Hepatocyte (in vitro differentiated cells): ENCODE measurements around the gene FPGS.

Source experiments
- EZH2 ChIP-seq: fragments of 200-600 bp; sonication (generic); IDR thresholded peaks from 2 replicates; pipeline ENCODE4 v1.6.1; 2016; ENCODE audit warnings: antibody characterized with exemption, mild to moderate bottlenecking, borderline replicate concordance
- TF ChIP-seq, protein P1 (sequence below): fragments of 200-600 bp; sonication (generic); IDR thresholded peaks from 2 replicates; pipeline ENCODE4 v1.5.1; 2016; ENCODE audit warnings: antibody characterized with exemption, mild to moderate bottlenecking; ENCODE audit not compliant: poor library complexity

DNA sequence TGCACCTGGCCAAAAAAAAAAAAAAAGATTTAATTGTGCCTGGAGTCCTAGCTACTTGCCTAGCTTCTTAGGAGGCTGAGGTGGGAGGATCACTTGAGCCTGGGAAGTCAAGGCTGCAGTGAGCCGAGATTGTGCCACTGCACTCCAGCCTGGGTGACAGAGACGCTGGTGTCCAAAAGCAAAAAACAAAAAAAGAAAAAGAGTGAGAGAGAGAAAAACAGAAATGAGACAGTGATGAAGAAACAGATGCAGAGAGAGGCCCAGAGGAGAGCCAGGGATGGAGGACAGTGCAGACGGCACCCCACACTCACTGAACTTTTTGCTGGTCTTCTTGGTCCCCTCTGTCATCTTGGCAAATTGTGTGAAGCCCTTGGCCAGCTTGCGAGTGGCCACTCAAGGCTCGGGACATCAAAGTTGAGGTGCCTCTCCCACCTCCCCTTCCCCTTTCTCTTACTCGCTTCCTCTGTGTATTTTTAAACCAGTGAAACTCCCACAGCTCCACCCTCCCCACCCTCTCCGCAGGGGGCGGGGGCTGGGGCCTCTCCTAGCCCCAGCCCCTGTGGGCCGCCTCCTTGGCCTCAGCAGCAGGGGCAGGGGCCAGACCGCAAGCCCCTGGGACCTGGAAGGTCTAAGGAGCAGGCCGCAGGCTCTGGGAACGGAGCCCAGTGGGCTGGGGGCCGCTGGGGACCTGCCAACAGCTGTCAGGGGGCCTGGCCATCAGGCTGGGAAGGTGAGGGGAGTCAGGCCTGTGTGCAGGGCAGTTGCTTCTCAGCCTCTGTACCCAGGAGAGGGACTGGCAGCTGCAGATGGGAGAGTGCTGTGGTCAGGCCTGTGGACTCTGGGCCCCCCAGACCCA, 24.2 kb upstream of the FPGS start, which contains the start of gene SH2D3C:
- no peak for TF ChIP-seq EZH2
- TF ChIP-seq, protein P1, sequence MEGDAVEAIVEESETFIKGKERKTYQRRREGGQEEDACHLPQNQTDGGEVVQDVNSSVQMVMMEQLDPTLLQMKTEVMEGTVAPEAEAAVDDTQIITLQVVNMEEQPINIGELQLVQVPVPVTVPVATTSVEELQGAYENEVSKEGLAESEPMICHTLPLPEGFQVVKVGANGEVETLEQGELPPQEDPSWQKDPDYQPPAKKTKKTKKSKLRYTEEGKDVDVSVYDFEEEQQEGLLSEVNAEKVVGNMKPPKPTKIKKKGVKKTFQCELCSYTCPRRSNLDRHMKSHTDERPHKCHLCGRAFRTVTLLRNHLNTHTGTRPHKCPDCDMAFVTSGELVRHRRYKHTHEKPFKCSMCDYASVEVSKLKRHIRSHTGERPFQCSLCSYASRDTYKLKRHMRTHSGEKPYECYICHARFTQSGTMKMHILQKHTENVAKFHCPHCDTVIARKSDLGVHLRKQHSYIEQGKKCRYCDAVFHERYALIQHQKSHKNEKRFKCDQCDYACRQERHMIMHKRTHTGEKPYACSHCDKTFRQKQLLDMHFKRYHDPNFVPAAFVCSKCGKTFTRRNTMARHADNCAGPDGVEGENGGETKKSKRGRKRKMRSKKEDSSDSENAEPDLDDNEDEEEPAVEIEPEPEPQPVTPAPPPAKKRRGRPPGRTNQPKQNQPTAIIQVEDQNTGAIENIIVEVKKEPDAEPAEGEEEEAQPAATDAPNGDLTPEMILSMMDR = no peak
